ENCODE measurements around the gene EML6.

Gene EML6

GRCh38 chr2:55011831-55012671, 288.6 kb downstream of the EML6 start:
- DNase-seq: no peak

- no peak for DNase-seq
These were observed 289.4 kb downstream of the EML6 start for GRCh38 chr2:55012672-55013484.

- DNase-seq: no peak
These were observed 290.5 kb downstream of the EML6 start for GRCh38 chr2:55013936-55014335.

GRCh38 chr2:55014962-55015939, 291.8 kb downstream of the EML6 start:
- DNase-seq: peak; percentile 36

GRCh38 chr2:55017428-55017827, 294.0 kb downstream of the EML6 start:
- DNase-seq: no peak

GRCh38 chr2:55017880-55018279, 294.4 kb downstream of the EML6 start:
- DNase-seq: no peak

GRCh38 chr2:55018619-55019018, 295.2 kb downstream of the EML6 start:
- DNase-seq: no peak

- no peak for DNase-seq
These were observed 296.2 kb downstream of the EML6 start for GRCh38 chr2:55019526-55020258.

Measured in NCI-H510A treated with DMSO at 0.1 percent for 48 hours (cell line).